Spleen (tissue), 7 donors: ENCODE measurements around the gene FAM83E.

Source experiments
- CTCF ChIP-seq, 11 experiments: fragments of 200-600 bp in 7 of 11; fragments of 450-650 bp in 4 of 11; sonication (generic) in 4 of 11; IDR thresholded peaks in 8 of 11; conservative IDR thresholded peaks in 3 of 11; 1 replicate in 7 of 11; 2 replicates in 4 of 11; pipeline versions ENCODE4 v1.4.0 to v1.8.0; 2016 to 2021; ENCODE audit warnings: antibody characterized with exemption in 11 of 11, inconsistent platforms in 4 of 11, mild to moderate bottlenecking in 1 of 11
- POLR2A ChIP-seq, 3 donors: fragments of 450-650 bp; IDR thresholded peaks; one replicate each; pipeline ENCODE4 v1.5.1; 2017; ENCODE audit warnings: antibody characterized with exemption in 3 of 3, mild to moderate bottlenecking in 1 of 3
- donor health status: DM: no; HTN: no; CAD: no; lungs with moderate emphysema.
- donor health status: DM: no; HTN: no; CAD: no.
- donor health status: DM: no; HTN: no; CAD: no.

- TF ChIP-seq POLR2A (IDR thresholded peaks at IDR 0.05) = no peak
- no peak for TF ChIP-seq CTCF (IDR thresholded peaks at IDR 0.05 in 8 of 11, conservative IDR thresholded peaks at IDR 0.05 in 3 of 11)
These were observed 8.7 kb upstream of the FAM83E start for GRCh38 chr19:48623556-48624066.
